Retinal pigment epithelial cell (primary cell): ENCODE measurements around the gene POU3F2.
A peak's percentile ranks its signal among the peaks of the same experiment; 100 is the strongest.

Experiments used
- DNase-seq: peaks from one replicate; pipeline ENCODE4 v3.0.0-alpha.2; 2010; ENCODE audit warnings: low read depth
- H3K4me3 ChIP-seq: 2 replicates; pipeline ENCODE4 v1.5.1; 2011; ENCODE audit warnings: mild to moderate bottlenecking, low read length, control low read depth, moderate library complexity
- TF ChIP-seq, protein P1 (sequence below): conservative IDR thresholded peaks from 2 replicates; pipeline ENCODE4 v1.5.1; 2011; ENCODE audit warnings: low read depth, low read length, control low read depth, inconsistent platforms

The POU3F2 gene

DNA sequence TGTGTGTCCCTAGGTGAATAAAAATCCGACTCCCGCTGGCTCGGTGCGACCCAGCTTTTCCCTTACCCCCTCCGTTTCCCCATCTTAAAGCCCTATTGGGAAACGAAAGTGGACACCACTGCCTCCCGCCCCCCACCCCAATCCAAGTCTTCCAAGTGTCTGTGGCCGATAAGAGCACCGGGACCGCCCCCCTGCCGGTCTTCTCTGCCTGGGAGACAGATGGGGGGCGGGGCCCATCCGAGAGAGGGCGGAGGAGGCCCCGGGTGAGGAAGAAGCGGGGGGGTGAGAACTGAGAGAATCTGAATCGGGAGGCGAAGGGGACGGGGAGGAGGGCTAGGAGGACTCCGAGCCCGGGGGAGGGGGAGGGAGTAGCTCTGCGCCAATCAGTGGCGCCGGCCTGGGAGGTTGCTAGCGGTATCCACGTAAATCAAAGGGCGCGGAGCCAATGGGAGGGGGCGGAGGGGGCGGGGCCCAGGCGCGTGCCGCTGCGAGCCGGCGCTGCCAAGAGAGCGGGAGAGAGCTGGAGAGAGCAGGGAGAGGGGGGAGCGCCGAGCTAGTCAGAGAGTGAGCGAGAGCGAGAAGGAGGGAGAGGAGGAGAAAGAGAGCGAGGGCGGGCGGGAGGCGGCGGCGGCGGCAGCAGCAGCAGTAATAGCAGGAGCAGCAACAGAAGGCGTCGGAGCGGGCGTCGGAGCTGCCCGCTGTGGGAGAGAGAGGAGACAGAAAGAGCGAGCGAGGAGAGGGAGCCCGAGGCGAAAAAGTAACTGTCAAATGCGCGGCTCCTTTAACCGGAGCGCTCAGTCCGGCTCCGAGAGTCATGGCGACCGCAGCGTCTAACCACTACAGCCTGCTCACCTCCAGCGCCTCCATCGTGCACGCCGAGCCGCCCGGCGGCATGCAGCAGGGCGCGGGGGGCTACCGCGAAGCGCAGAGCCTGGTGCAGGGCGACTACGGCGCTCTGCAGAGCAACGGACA, at the start of gene POU3F2:
Gene POU3F2 (plus strand): TSS at position 515 of the 972 bp plus-strand sequence. CDS start 300 bp downstream, at position 815.
- TF ChIP-seq, protein P1, sequence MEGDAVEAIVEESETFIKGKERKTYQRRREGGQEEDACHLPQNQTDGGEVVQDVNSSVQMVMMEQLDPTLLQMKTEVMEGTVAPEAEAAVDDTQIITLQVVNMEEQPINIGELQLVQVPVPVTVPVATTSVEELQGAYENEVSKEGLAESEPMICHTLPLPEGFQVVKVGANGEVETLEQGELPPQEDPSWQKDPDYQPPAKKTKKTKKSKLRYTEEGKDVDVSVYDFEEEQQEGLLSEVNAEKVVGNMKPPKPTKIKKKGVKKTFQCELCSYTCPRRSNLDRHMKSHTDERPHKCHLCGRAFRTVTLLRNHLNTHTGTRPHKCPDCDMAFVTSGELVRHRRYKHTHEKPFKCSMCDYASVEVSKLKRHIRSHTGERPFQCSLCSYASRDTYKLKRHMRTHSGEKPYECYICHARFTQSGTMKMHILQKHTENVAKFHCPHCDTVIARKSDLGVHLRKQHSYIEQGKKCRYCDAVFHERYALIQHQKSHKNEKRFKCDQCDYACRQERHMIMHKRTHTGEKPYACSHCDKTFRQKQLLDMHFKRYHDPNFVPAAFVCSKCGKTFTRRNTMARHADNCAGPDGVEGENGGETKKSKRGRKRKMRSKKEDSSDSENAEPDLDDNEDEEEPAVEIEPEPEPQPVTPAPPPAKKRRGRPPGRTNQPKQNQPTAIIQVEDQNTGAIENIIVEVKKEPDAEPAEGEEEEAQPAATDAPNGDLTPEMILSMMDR: no peak
- peak within 1 kb of the TSS; percentile 46 for H3K4me3 ChIP-seq
- peak; percentile 57 for DNase-seq

DNA sequence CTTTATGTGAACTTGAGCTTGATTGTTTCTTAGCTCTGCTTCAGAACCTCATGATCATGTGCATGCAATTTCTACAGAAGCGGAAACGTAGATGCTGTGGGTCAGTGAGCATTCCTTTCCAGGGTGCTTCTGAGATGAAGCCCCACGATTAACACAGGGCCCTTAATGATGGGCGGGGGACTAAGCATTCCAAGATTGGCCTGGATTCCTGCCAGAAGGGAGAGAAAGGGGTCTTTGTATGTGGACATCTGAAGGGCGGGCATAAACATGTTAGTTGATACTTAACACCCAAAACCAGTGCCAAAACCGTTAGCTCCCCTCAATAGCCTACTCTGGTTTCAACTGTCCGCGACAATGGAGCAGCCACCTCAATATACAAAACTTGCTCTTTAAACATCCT, 46.9 kb upstream of the POU3F2 start:
- DNase-seq: no peak
- H3K4me3 ChIP-seq: no peak overlapping the region
- TF ChIP-seq, protein P1: no peak

DNA sequence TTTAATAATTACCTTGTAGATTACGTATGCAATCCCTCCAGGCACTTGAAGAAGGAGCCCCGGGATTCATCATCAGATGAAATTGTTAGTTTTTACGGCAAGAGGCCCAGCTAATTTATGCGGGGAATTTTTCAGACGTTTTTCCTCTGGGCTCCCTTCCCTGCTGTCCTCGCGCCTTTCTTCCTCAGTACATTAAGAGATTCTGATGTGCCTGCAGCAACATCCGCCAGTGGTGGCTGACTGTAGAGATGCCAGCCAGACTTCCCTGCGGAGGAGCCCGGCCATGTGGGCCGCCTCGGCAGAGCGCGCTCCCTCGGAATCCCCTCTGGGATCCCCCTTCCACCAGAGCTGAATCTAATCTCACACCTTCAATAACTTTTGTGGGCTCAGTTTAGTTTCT, 46.4 kb upstream of the POU3F2 start:
- DNase-seq: no peak
- TF ChIP-seq, protein P1: no peak
- H3K4me3 ChIP-seq: no peak overlapping the region

DNA sequence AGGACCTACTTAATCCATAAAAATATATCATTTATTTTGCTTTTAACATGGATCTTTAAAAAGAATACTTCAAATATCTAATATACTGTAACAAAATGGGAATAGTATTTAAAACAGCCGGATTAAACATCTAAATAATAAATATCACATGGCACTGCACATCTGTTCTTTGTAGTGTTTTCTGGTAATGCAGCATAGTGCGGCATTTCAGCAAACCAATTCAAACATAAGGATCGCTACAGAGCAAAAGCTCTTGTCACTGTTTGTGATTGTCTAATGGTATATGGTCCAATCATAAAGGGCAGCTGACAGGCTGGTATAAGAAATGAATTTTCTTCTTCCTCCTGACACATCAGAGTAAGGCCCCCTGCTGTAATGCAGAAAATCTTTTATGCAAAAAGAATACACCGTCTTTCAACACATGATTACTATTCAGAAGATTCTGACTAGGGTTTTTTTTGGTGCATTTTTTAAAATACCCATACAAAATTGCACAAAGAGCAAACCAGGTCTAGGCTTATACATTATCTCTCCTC, 40.0 kb upstream of the POU3F2 start:
- DNase-seq: no peak
- TF ChIP-seq, protein P1: no peak
- no peak overlapping the region for H3K4me3 ChIP-seq

DNA sequence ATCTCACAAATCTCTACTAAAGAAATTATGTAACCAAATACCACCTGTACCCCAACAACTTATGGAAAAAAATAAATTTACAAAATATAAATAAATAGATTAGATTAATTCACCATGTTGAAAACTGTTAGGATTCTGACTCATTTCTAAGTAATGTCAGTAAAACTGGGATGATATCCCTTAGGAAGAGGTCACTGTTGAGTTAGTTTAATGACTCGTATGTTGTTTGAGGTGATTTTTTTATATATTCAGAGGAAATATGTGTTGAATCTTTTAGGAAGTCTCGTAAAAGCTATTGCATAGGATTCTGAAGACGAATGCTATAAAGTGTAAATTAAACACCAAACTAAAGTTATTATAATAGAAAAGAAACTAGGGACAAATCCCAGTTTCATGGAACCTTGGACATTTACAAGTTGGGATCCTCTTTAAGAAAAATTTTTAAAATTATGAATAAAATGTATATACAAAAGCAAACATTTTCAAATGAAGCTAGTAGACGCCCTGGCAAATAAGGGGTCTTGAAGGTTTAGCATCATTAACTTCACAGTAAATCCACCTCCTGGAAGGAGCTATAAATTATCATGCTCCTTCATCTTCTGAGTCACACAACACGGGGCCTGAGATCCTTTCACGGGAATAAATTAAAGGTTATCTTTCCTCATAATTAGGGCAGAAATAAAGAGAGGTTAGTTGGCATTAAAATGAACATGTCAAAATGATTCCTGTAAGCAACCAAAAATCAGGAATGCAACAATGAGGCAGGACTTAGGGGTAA, 37.0 kb upstream of the POU3F2 start:
- TF ChIP-seq, protein P1: no peak
- H3K4me3 ChIP-seq: no peak overlapping the region
- no peak for DNase-seq

DNA sequence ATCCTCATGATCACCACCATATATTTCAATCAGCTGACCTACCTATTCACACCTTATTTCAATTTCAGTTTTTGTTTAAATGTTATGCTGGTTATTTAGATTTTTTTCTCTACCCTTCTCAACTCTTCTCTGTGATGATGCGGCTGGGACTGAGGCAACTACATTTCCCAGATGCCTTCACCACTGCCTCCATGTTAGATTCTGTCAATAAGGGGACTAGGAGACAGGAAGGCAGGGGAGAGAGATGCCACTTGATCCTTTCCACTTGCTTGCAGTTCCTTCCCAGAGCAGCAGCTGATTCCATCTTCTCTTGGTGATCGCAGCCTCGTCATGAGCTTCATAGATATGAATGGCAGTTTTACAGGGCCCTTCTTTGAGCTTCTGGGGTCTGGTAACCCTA, 33.5 kb upstream of the POU3F2 start:
- no peak for DNase-seq
- H3K4me3 ChIP-seq: no peak overlapping the region
- TF ChIP-seq, protein P1: no peak
